Measurements from ENCODE around the gene PAFAH1B2. TPM values are rescaled to one million over a fixed set of nuclear protein-coding genes. Genes with fewer than 3 reads are reported as not detected.

PAFAH1B2 gene
- total and polyA plus RNA-seq, 10 of the 15 experiments (the other 5 are each of a cell fraction or from before 2014, with no cell fraction given): 17.6 to 64.8 (median 47.6) TPM

GRCh38 chr11:117222991-117223740, 79.1 kb downstream of the PAFAH1B2 start:
- ATAC-seq (no peak), DNase-seq (ENCODE audit: low read depth, low spot score) (no peak), FAIRE-seq (no peak)
- Histone ChIP-seq H3K4me3 (no peak overlapping the region), H2AFZ (ENCODE audit: control insufficient read depth, low read depth, low read length) (no peak overlapping the region), H3K27me3 (replicated peaks in 1 of 2; ENCODE audit: control insufficient read depth in 2 of 2, insufficient read depth in 2 of 2, low read length in 1 of 2) (no peaks in the 10 kb centered on the region), H3K79me2 (ENCODE audit: control insufficient read depth, insufficient read depth, low read length) (no peaks in the 10 kb centered on the region), H3K4me2 (ENCODE audit: control insufficient read depth, insufficient read depth) (no peak overlapping the region), H3K36me3 (ENCODE audit: control insufficient read depth in 2 of 2, insufficient read depth in 2 of 2, low read length in 1 of 2) (peaks cover 42 to 44% of the 10 kb centered on the region in 2 experiments; a peak in 3 of 4 replicates), H3K4me1 (ENCODE audit: control insufficient read depth, insufficient read depth, low read length) (no peaks in the 10 kb centered on the region), H3K27ac (ENCODE audit: control insufficient read depth, insufficient read depth) (no peak overlapping the region), H3K9ac (ENCODE audit: control insufficient read depth, insufficient read depth, low read length) (no peak overlapping the region), H3K9me3 (replicated peaks; ENCODE audit: control insufficient read depth, insufficient read depth, low read length) (no peaks in the 10 kb centered on the region), H4K20me1 (ENCODE audit: control insufficient read depth, insufficient read depth) (no peaks in the 10 kb centered on the region; the same call in 1 of the 2 replicates)
- POLR2A ChIA-PET: no interaction called here
- no peak for TF ChIP-seq WRNIP1 (IDR thresholded peaks at IDR 0.05; ENCODE audit: borderline replicate concordance, low read depth, low read length)
- TF ChIP-seq POLR2A (IDR thresholded peaks at IDR 0.05; ENCODE audit: low read depth, low read length): 0 out of 2 replicates have a peak, but pooled peaks have one; percentile 2
- TF ChIP-seq JUND (IDR thresholded peaks at IDR 0.05; ENCODE audit: low read depth, low read length): no peak
- intact Hi-C loops (cut with micrococcal nuclease; ENCODE audit: unreplicated experiment) (no loop called here), in situ Hi-C loops (cut with MboI) (no loop called here)
- SMC1A ChIA-PET (ENCODE audit: uncharacterized antibody, unreplicated experiment): interaction anchor here (0.7 to 12.2 kb wide), 2 partner anchors 40 to 42 kb away, joined by 3 to 187 read pairs; partner anchors contain the start of gene SIDT2
- BruUV-seq (replicated peaks): no TSS peak
- RAD21 ChIA-PET (ENCODE audit: unreplicated experiment): no interaction called here
- WGBS (ENCODE audit: insufficient coverage, insufficient replicate concordance, low lambda C conversion rate, missing lambda C conversion rate): 95% methylated on average over 14 of the region's 14 CpGs
- CTCF ChIA-PET: interaction anchor here (4.4 to 17.3 kb wide), 2 partner anchors 42 to 118 kb away, joined by 26 to 422 read pairs; partner anchors contain the start of gene SIDT2

- no TSS peak for BruUV-seq (replicated peaks)
- Histone ChIP-seq H3K9ac (ENCODE audit: control insufficient read depth, insufficient read depth, low read length) (no peak overlapping the region), H3K4me1 (ENCODE audit: control insufficient read depth, insufficient read depth, low read length) (no peaks in the 10 kb centered on the region), H2AFZ (ENCODE audit: control insufficient read depth, low read depth, low read length) (no peak overlapping the region), H3K9me3 (replicated peaks; ENCODE audit: control insufficient read depth, insufficient read depth, low read length) (no peaks in the 10 kb centered on the region), H3K36me3 (ENCODE audit: control insufficient read depth in 2 of 2, insufficient read depth in 2 of 2, low read length in 1 of 2) (peaks cover 39 to 40% of the 10 kb centered on the region in 2 experiments; a peak in 3 of 4 replicates), H3K4me3 (no peak overlapping the region), H3K79me2 (ENCODE audit: control insufficient read depth, insufficient read depth, low read length) (peaks cover under 1% of the 10 kb centered on the region), H4K20me1 (ENCODE audit: control insufficient read depth, insufficient read depth) (no peaks in the 10 kb centered on the region; the same call in 1 of the 2 replicates), H3K4me2 (ENCODE audit: control insufficient read depth, insufficient read depth) (no peak overlapping the region), H3K27ac (ENCODE audit: control insufficient read depth, insufficient read depth) (no peak overlapping the region), H3K27me3 (replicated peaks in 1 of 2; ENCODE audit: control insufficient read depth in 2 of 2, insufficient read depth in 2 of 2, low read length in 1 of 2) (no peaks in the 10 kb centered on the region)
- ChIA-PET CTCF (interaction anchor here (4.4 to 17.3 kb wide), 2 partner anchors 43 to 118 kb away, joined by 26 to 422 read pairs; partner anchors contain the start of gene SIDT2), SMC1A (ENCODE audit: uncharacterized antibody, unreplicated experiment) (interaction anchor here (0.6 to 12.2 kb wide), 4 partner anchors 12 to 853 kb away, joined by 3 to 187 read pairs (median 3); partner anchors contain the start of gene SIDT2), RAD21 (ENCODE audit: unreplicated experiment) (interaction anchor here (9.9 kb wide), 1 partner anchor 43 kb away, joined by 159 read pairs; the partner anchor contains the start of gene SIDT2), POLR2A (no interaction called here)
- 92% methylated on average over 17 of the region's 17 CpGs for WGBS (ENCODE audit: insufficient coverage, insufficient replicate concordance, low lambda C conversion rate, missing lambda C conversion rate)
- intact Hi-C loops (cut with micrococcal nuclease; ENCODE audit: unreplicated experiment): no loop called here
- DNase-seq (ENCODE audit: low read depth, low spot score): no peak
- in situ Hi-C loops (cut with MboI): no loop called here
- no peak for ATAC-seq
- peak; percentile 57 for TF ChIP-seq POLR2A (IDR thresholded peaks at IDR 0.05; ENCODE audit: low read depth, low read length)
- TF ChIP-seq ATF3 (IDR thresholded peaks at IDR 0.05; ENCODE audit: borderline replicate concordance, extremely low read depth, low read depth, low read length): no peak
- no peak for FAIRE-seq
Observed at GRCh38 chr11:117223741-117224689, 79.9 kb downstream of the PAFAH1B2 start.
